ENCODE results near the gene LYZL6.

GRCh38 chr17:35900708-35901480, 42.6 kb downstream of the LYZL6 start:
- TF ChIP-seq, protein P1, sequence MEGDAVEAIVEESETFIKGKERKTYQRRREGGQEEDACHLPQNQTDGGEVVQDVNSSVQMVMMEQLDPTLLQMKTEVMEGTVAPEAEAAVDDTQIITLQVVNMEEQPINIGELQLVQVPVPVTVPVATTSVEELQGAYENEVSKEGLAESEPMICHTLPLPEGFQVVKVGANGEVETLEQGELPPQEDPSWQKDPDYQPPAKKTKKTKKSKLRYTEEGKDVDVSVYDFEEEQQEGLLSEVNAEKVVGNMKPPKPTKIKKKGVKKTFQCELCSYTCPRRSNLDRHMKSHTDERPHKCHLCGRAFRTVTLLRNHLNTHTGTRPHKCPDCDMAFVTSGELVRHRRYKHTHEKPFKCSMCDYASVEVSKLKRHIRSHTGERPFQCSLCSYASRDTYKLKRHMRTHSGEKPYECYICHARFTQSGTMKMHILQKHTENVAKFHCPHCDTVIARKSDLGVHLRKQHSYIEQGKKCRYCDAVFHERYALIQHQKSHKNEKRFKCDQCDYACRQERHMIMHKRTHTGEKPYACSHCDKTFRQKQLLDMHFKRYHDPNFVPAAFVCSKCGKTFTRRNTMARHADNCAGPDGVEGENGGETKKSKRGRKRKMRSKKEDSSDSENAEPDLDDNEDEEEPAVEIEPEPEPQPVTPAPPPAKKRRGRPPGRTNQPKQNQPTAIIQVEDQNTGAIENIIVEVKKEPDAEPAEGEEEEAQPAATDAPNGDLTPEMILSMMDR (IDR thresholded peaks at IDR 0.05) = no peak
- TF ChIP-seq POLR2A (IDR thresholded peaks at IDR 0.05) = no peak
